HG03460 (cell line): ENCODE data around the gene ARHGAP32.

Experiments used
- ATAC-seq: cut with Tn5 transposase; IDR thresholded peaks from one replicate; pipeline ENCODE4 v1.9.1; 2021; ENCODE audit not compliant: unreplicated experiment

Gene ARHGAP32

GRCh38 chr11:129117595-129118350 lies 74.4 kb downstream of the ARHGAP32 start:
- ATAC-seq, result no peak

GRCh38 chr11:129115652-129116586 lies 76.2 kb downstream of the ARHGAP32 start:
- ATAC-seq, result no peak

- ATAC-seq, result no peak
These were observed 82.4 kb downstream of the ARHGAP32 start for GRCh38 chr11:129109701-129110100.

- ATAC-seq, result no peak
These were observed 85.3 kb downstream of the ARHGAP32 start for GRCh38 chr11:129106788-129107187.

GRCh38 chr11:129102756-129103155 lies 89.4 kb downstream of the ARHGAP32 start:
- no peak for ATAC-seq

GRCh38 chr11:129102225-129102624 lies 89.9 kb downstream of the ARHGAP32 start:
- ATAC-seq, result no peak

GRCh38 chr11:129093283-129093682 lies 98.8 kb downstream of the ARHGAP32 start:
- ATAC-seq, result no peak

- no peak for ATAC-seq
These were observed 102.1 kb downstream of the ARHGAP32 start for GRCh38 chr11:129090056-129090455.

GRCh38 chr11:129089279-129089678 lies 102.8 kb downstream of the ARHGAP32 start:
- ATAC-seq, result no peak

- ATAC-seq, result no peak
These were observed 105.1 kb downstream of the ARHGAP32 start for GRCh38 chr11:129086976-129087375.

GRCh38 chr11:129077191-129077590 lies 114.9 kb downstream of the ARHGAP32 start:
- ATAC-seq, result no peak

- ATAC-seq, result no peak
These were observed 116.4 kb downstream of the ARHGAP32 start for GRCh38 chr11:129075757-129076156.

- ATAC-seq, result no peak
These were observed 124.7 kb downstream of the ARHGAP32 start for GRCh38 chr11:129067454-129067853.

GRCh38 chr11:129066229-129066628 lies 125.9 kb downstream of the ARHGAP32 start:
- ATAC-seq, result no peak

- ATAC-seq, result no peak
These were observed 129.0 kb downstream of the ARHGAP32 start for GRCh38 chr11:129063118-129063517.

GRCh38 chr11:129061492-129062230 lies 130.5 kb downstream of the ARHGAP32 start:
- ATAC-seq, result no peak

- ATAC-seq, result no peak
These were observed 135.2 kb downstream of the ARHGAP32 start for GRCh38 chr11:129056916-129057315.

GRCh38 chr11:129055196-129055595 lies 136.9 kb downstream of the ARHGAP32 start:
- ATAC-seq, result no peak

GRCh38 chr11:129048911-129049310 lies 143.2 kb downstream of the ARHGAP32 start:
- ATAC-seq, result no peak

GRCh38 chr11:129045150-129045549 lies 147.0 kb downstream of the ARHGAP32 start:
- no peak for ATAC-seq

- no peak for ATAC-seq
These were observed 149.6 kb downstream of the ARHGAP32 start for GRCh38 chr11:129042503-129042902.
